DOHH2 (cell line): ENCODE results near the gene PKP4.

ENCODE experiments used
- CTCF ChIP-seq: fragments of 200-600 bp; sonication (generic); IDR thresholded peaks from one replicate; pipeline ENCODE4 v1.5.1; 2014; ENCODE audit warnings: antibody characterized with exemption, mild to moderate bottlenecking, low read depth, low read length; ENCODE audit not compliant: poor library complexity, severe bottlenecking
- EZH2phosphoT487 ChIP-seq: fragments of 200-600 bp; sonication (generic); IDR thresholded peaks from 2 replicates; pipeline ENCODE4 v1.6.1; 2017; ENCODE audit warnings: borderline replicate concordance, mild to moderate bottlenecking, antibody characterized with exemption, low read length, moderate library complexity, mixed read lengths

DNA sequence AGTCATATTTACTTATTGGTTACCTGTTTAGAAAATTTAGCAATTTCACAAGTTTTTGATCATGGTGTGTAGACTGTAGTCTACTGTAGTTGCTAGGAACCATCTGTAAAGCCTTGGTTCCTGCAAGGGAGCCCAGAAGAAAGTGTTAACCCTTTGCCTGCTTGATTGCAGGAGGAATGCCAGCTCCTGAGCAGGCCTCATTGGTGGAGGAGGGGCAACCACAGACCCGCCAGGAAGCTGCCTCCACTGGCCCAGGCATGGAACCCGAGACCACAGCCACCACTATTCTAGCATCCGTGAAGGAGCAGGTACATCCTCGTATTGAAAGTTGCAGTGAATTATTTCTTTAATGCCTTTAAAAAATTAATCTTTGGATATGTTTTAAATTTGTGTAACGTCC lies 76.3 kb downstream of the PKP4 start:
- no peak for TF ChIP-seq CTCF
- no peak for TF ChIP-seq EZH2phosphoT487
